Hepatocyte (in vitro differentiated cells): ENCODE results near the gene VAV1. TPM values are rescaled to one million over a fixed set of nuclear protein-coding genes. Genes with fewer than 3 reads are reported as not detected.

ENCODE experiments used
- DNase-seq: peaks from one replicate; pipeline ENCODE4 v3.0.0-alpha.2; 2016; ENCODE audit warnings: low spot score
- H2AFZ ChIP-seq: fragments of 200-600 bp; sonication (generic); 2 replicates; pipeline ENCODE4 v1.6.0; 2016; ENCODE audit warnings: antibody characterized with exemption, mild to moderate bottlenecking
- H3K27ac ChIP-seq: fragments of 200-600 bp; sonication (generic); 2 replicates; pipeline ENCODE4 v1.5.1; 2016; ENCODE audit warnings: mild to moderate bottlenecking
- H3K27me3 ChIP-seq: fragments of 200-600 bp; sonication (generic); 2 replicates; pipeline ENCODE4 v1.6.1; 2016
- H3K36me3 ChIP-seq: fragments of 200-600 bp; sonication (generic); replicated peaks from 2 replicates; pipeline ENCODE4 v1.5.1; 2016; ENCODE audit warnings: low read depth; ENCODE audit not compliant: insufficient read depth
- H3K4me1 ChIP-seq: fragments of 200-600 bp; sonication (generic); 2 replicates; pipeline ENCODE4 v1.5.1; 2016; ENCODE audit warnings: mild to moderate bottlenecking, moderate library complexity; ENCODE audit not compliant: insufficient read depth
- H3K4me2 ChIP-seq: fragments of 200-600 bp; sonication (generic); 2 replicates; pipeline ENCODE4 v1.6.0; 2016
- H3K4me3 ChIP-seq: fragments of 200-600 bp; sonication (generic); 2 replicates; pipeline ENCODE4 v1.5.1; 2016; ENCODE audit warnings: mild to moderate bottlenecking
- H3K79me2 ChIP-seq: fragments of 200-600 bp; sonication (generic); 2 replicates; pipeline ENCODE4 v1.6.0; 2017; ENCODE audit warnings: mild to moderate bottlenecking
- H3K9me2 ChIP-seq: fragments of 200-600 bp; sonication (generic); replicated peaks from 2 replicates; pipeline ENCODE4 v1.6.0; 2017; ENCODE audit warnings: mild to moderate bottlenecking; ENCODE audit not compliant: insufficient read depth
- H3K9me3 ChIP-seq: fragments of 200-600 bp; sonication (generic); 2 replicates; pipeline ENCODE4 v1.5.1; 2016; ENCODE audit warnings: low read depth, mild to moderate bottlenecking
- H4K20me1 ChIP-seq: fragments of 200-600 bp; sonication (generic); 2 replicates; pipeline ENCODE4 v1.6.0; 2016; ENCODE audit warnings: mild to moderate bottlenecking; ENCODE audit not compliant: insufficient read depth, poor library complexity, severe bottlenecking
- CTCF ChIP-seq: fragments of 200-600 bp; sonication (generic); IDR thresholded peaks from 2 replicates; pipeline ENCODE4 v1.5.1; 2016; ENCODE audit warnings: antibody characterized with exemption, mild to moderate bottlenecking; ENCODE audit not compliant: poor library complexity
- EZH2 ChIP-seq: fragments of 200-600 bp; sonication (generic); IDR thresholded peaks from 2 replicates; pipeline ENCODE4 v1.6.1; 2016; ENCODE audit warnings: antibody characterized with exemption, mild to moderate bottlenecking, borderline replicate concordance
- EZH2phosphoT487 ChIP-seq: fragments of 200-600 bp; sonication (generic); IDR thresholded peaks from one replicate; pipeline ENCODE4 v1.6.1; 2018; ENCODE audit warnings: antibody characterized with exemption, mild to moderate bottlenecking, low read depth, moderate library complexity; ENCODE audit not compliant: unreplicated experiment, severe bottlenecking
- WGBS: methylation state at CpG from one replicate; pipeline ENCODE4 v1.1.6; 2016; ENCODE audit warnings: low lambda C conversion rate; ENCODE audit errors: missing lambda C conversion rate; 5-methylcytosine and 5-hydroxymethylcytosine counted together
- polyA plus RNA-seq: library from polyadenylated mRNA; unstranded; fragments of >200 nt; fragmentation: Nextera tagmentation; extraction: Ambion mirVana; gene quantifications from 2 replicates; pipeline ENCODE4 v1.2.1, GENCODE V29; 2016
- total RNA-seq: library from RNA; depleted of rRNA; stranded (reverse); fragments of >200 nt; gene quantifications from 2 replicates; pipeline ENCODE4 v1.2.3, GENCODE V29; 2014

VAV1 gene
- total and polyA plus RNA-seq, 2 experiments from 2014 or later, result 0.23 TPM; not detected in 1

GRCh38 chr19:6817179-6817578 is 44.7 kb downstream of the VAV1 start:
- DNase-seq, result no peak
- TF ChIP-seq CTCF (no peak), EZH2phosphoT487 (no peak), EZH2 (no peak)
- Histone ChIP-seq H3K4me2 (no peak overlapping the region), H3K79me2 (no peaks in the 10 kb centered on the region), H3K27ac (no peak overlapping the region), H3K9me3 (no peaks in the 10 kb centered on the region), H3K9me2 (no peaks in the 10 kb centered on the region), H3K4me3 (no peak overlapping the region), H2AFZ (no peak overlapping the region), H4K20me1 (no peaks in the 10 kb centered on the region), H3K27me3 (no peaks in the 10 kb centered on the region), H3K4me1 (no peaks in the 10 kb centered on the region), H3K36me3 (no peaks in the 10 kb centered on the region)
- 92% methylated on average over 3 of the region's 3 CpGs for WGBS

GRCh38 chr19:6818246-6818645 is 45.7 kb downstream of the VAV1 start:
- no peak for DNase-seq
- H3K9me2 ChIP-seq, result no peaks in the 10 kb centered on the region
- WGBS, result 69% methylated on average over 4 of the region's 4 CpGs
- no peaks in the 10 kb centered on the region for H4K20me1 ChIP-seq
- no peaks in the 10 kb centered on the region for H3K27me3 ChIP-seq
- H3K36me3 ChIP-seq, result no peaks in the 10 kb centered on the region
- no peaks in the 10 kb centered on the region for H3K4me1 ChIP-seq
- no peak for TF ChIP-seq EZH2phosphoT487
- TF ChIP-seq CTCF, result no peak
- TF ChIP-seq EZH2, result no peak
- no peak overlapping the region for H3K27ac ChIP-seq
- H2AFZ ChIP-seq, result no peak overlapping the region
- H3K4me2 ChIP-seq, result no peak overlapping the region
- no peaks in the 10 kb centered on the region for H3K9me3 ChIP-seq
- H3K4me3 ChIP-seq, result no peak overlapping the region
- H3K79me2 ChIP-seq, result no peaks in the 10 kb centered on the region

- H3K9me3 ChIP-seq, result no peaks in the 10 kb centered on the region
- H3K27me3 ChIP-seq, result no peaks in the 10 kb centered on the region
- TF ChIP-seq EZH2phosphoT487, result no peak
- TF ChIP-seq EZH2, result no peak
- TF ChIP-seq CTCF, result no peak
- H3K4me3 ChIP-seq, result no peak overlapping the region
- 47% methylated on average over 2 of the region's 2 CpGs for WGBS
- no peak overlapping the region for H2AFZ ChIP-seq
- no peaks in the 10 kb centered on the region for H4K20me1 ChIP-seq
- H3K79me2 ChIP-seq, result no peaks in the 10 kb centered on the region
- H3K9me2 ChIP-seq, result no peaks in the 10 kb centered on the region
- no peaks in the 10 kb centered on the region for H3K36me3 ChIP-seq
- DNase-seq, result no peak
- H3K27ac ChIP-seq, result no peak overlapping the region
- no peak overlapping the region for H3K4me2 ChIP-seq
- no peaks in the 10 kb centered on the region for H3K4me1 ChIP-seq
These were observed 46.8 kb downstream of the VAV1 start for GRCh38 chr19:6819323-6819722.

GRCh38 chr19:6820237-6820636 is 47.7 kb downstream of the VAV1 start:
- Histone ChIP-seq H3K4me1 (no peaks in the 10 kb centered on the region), H3K4me2 (no peak overlapping the region), H3K27ac (no peak overlapping the region), H4K20me1 (no peaks in the 10 kb centered on the region), H3K36me3 (no peaks in the 10 kb centered on the region), H3K27me3 (no peaks in the 10 kb centered on the region), H3K9me3 (no peaks in the 10 kb centered on the region), H3K9me2 (no peaks in the 10 kb centered on the region), H2AFZ (no peak overlapping the region), H3K4me3 (no peak overlapping the region), H3K79me2 (no peaks in the 10 kb centered on the region)
- no peak for TF ChIP-seq EZH2phosphoT487
- no peak for DNase-seq
- 95% methylated on average over 4 of the region's 4 CpGs for WGBS
